Stimulated activated CD8-positive, alpha-beta memory T cell treated with anti-CD3 and anti-CD28 coated beads, Interleukin-4, amount 100 ng/mL, for 24 hours (primary cell): Measurements from ENCODE around the gene FBXO39.
A peak's percentile ranks its signal among the peaks of the same experiment; 100 is the strongest.
"Not testable (repeated sequence)": the region's sequence is repeated elsewhere in the genome, so short reads cannot be mapped to it uniquely, and the experiment has no call there.

Experiments used
- DNase-seq: peaks from one replicate; pipeline ENCODE4 v3.0.0-alpha.2; 2020; ENCODE audit warnings: low read depth

FBXO39 gene

GRCh38 chr17:6775871-6776405, at the start of gene FBXO39:
Gene FBXO39 (plus strand): TSS chr17:6776215. CDS start chr17:6779869, 3,654 bp downstream.
- no peak for DNase-seq

GRCh38 chr17:6729531-6729930, 46.5 kb upstream of the FBXO39 start:
- DNase-seq = no peak

- not testable (repeated sequence) for DNase-seq
Observed at GRCh38 chr17:6746665-6747064, 29.4 kb upstream of the FBXO39 start.

GRCh38 chr17:6748617-6749016, 27.4 kb upstream of the FBXO39 start:
- no peak for DNase-seq

- no peak for DNase-seq
Observed at GRCh38 chr17:6749519-6749918, 26.5 kb upstream of the FBXO39 start.

- DNase-seq = no peak
Observed at GRCh38 chr17:6752068-6752909, 23.7 kb upstream of the FBXO39 start.

- DNase-seq = peak; percentile 15
Observed at GRCh38 chr17:6753006-6753445, 23.0 kb upstream of the FBXO39 start.

- no peak for DNase-seq
Observed at GRCh38 chr17:6753546-6753945, 22.5 kb upstream of the FBXO39 start.

GRCh38 chr17:6755281-6755680, 20.7 kb upstream of the FBXO39 start:
- DNase-seq = no peak

- DNase-seq = peak; percentile 12
Observed at GRCh38 chr17:6755731-6756184, 20.3 kb upstream of the FBXO39 start, which contains the start of gene XAF1. Gene XAF1 (plus strand): TSS chr17:6756046. CDS start chr17:6756079, 33 bp downstream.

- no peak for DNase-seq
Observed at GRCh38 chr17:6756425-6757031, 19.5 kb upstream of the FBXO39 start.

GRCh38 chr17:6757747-6758146, 18.3 kb upstream of the FBXO39 start:
- DNase-seq = no peak

- DNase-seq = no peak
Observed at GRCh38 chr17:6761779-6762178, 14.2 kb upstream of the FBXO39 start.

- DNase-seq = no peak
Observed at GRCh38 chr17:6768447-6768846, 7.6 kb upstream of the FBXO39 start.

GRCh38 chr17:6772016-6772415, 4.0 kb upstream of the FBXO39 start:
- DNase-seq = no peak

GRCh38 chr17:6774906-6775305, 1.1 kb upstream of the FBXO39 start:
- DNase-seq = not testable (repeated sequence)

- DNase-seq = no peak
Observed at GRCh38 chr17:6779411-6779810, 3.4 kb downstream of the FBXO39 start.

- DNase-seq = no peak
Observed at GRCh38 chr17:6780001-6780400, 4.0 kb downstream of the FBXO39 start.

- DNase-seq = no peak
Observed at GRCh38 chr17:6780886-6781285, 4.9 kb downstream of the FBXO39 start.

- no peak for DNase-seq
Observed at GRCh38 chr17:6782244-6782643, 6.2 kb downstream of the FBXO39 start.

- no peak for DNase-seq
Observed at GRCh38 chr17:6786618-6787017, 10.6 kb downstream of the FBXO39 start.

- DNase-seq = no peak
Observed at GRCh38 chr17:6787081-6787693, 11.2 kb downstream of the FBXO39 start.

- no peak for DNase-seq
Observed at GRCh38 chr17:6789146-6789545, 13.1 kb downstream of the FBXO39 start.
